MM.1S (cell line): ENCODE data around the gene MAGI2.

ENCODE experiments used
- CTCF ChIP-seq: fragments of 300-600 bp; sonication (generic); IDR thresholded peaks from 2 replicates; pipeline ENCODE4 v1.5.1; 2016; ENCODE audit warnings: antibody characterized with exemption, low read length, mixed read lengths
- EZH2 ChIP-seq: fragments of 300-600 bp; sonication (generic); optimal IDR thresholded peaks from 2 replicates; pipeline ENCODE3; 2017; ENCODE audit warnings: low read depth, mild to moderate bottlenecking, antibody characterized with exemption, low read length, mixed read lengths
- EZH2phosphoT487 ChIP-seq: fragments of 300-600 bp; sonication (generic); IDR thresholded peaks from 2 replicates; pipeline ENCODE4 v1.6.1; 2018; ENCODE audit warnings: antibody characterized with exemption, low read length

- TF ChIP-seq CTCF, result no peak
- no peak for TF ChIP-seq EZH2
- TF ChIP-seq EZH2phosphoT487, result no peak
Observed at GRCh38 chr7:79453266-79453557, 255 bp downstream of the MAGI2 start.
